IPS DF 4.7 (cell line): ENCODE data around the gene LBHD1.
"Not testable (repeated sequence)": the region's sequence is repeated elsewhere in the genome, so short reads cannot be mapped to it uniquely, and the experiment has no call there.

ENCODE experiments used
- DNase-seq: peaks from one replicate; pipeline ENCODE4 v3.0.0-alpha.2; 2013; ENCODE audit warnings: low spot score; ENCODE audit errors: extremely low read depth

LBHD1 gene

DNA sequence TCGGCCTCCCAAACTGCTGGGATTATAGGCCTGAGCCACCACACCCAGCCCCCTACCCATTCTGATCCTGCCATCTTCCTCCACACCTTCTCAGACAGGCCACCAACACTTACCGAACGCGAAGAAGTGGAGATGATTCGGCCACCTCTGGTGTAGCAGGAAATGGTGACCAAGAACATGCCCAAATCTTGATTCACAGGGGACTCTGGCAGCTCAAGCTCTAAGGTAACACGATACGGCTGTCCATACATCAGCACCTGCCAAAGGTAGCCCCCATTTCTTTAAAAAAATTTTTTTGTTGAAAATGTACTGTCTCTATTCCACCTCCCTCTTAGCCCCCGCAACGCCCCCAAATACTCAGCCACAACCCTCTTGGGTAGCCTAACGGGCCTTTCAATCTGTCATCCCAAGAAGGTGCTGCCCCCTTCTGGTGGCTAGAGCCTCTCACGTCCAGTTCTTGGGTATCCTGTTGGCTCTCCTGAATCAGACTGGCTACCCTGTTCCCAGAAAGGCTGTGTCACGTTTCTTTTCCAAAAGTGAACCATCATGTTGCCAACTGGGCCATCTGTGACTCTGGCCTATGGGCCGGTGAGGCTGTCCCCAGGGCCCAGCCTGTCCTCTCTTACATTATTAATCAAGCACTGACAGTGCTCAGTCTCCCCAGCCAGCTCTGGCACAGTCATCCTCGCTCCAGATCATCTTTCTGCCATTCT is 22.5 kb upstream of the LBHD1 start:
- DNase-seq: no peak

DNA sequence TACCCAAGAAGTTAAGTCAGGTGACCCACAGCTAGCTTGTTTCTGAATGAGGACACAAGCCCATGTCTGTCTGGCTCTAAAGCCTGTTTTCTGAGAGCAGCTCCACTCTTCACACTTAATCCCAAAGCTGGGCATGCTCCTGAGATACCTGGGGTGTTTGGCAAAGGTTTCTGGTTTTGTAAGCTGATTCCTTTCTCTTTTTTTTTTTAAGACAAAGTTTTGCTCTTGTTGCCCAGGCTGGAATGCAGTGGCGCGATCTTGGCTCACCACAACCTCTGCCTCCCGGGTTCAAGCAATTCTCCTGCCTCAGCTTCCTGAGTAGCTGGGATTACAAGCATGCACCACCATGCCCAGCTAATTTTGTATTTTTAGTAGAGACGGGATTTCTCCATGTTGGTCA is 21.6 kb upstream of the LBHD1 start:
- not testable (repeated sequence) for DNase-seq

DNA sequence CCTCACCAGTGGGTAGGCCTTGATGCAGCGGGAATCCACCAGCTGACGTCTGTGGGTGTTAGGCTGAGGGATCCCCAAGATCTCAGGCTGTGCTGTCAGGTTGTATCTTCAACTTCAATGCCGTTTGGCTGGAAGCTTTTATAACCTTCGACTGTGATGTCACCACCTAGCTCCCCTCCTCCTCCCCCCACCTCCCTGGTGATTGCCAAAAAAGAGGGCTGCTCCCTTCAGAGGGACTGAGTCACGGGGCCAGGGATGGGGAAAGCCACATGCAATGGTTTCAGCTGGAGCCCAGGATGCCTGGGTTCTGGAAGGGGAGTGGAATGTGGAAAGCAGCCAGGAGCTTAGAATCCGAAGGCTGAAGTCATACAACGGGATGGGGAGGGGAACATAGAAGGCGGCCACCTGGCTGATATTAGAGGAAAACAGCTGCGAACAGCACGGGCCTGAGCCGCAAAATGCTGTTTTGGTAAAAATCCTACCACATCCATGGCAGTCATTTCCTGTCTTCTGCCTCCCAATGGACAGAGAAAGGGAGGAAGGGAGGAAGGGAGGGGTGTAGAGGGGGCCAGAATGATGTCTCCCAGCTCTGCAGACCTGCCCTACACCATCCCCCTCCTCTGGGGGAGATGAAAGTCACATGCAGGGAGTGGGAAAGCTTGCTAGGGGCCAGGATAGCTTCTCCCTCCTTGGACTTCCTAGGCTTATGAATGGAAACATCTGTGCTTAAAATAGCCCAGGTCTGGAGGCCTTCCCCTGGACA is 17.5 kb upstream of the LBHD1 start, which contains the start of gene LRRN4CL:
Gene LRRN4CL, minus strand, starts transcription at position 110 of the 763 bp plus-strand sequence. CDS start 1,022 bp downstream, outside the sequence.
- DNase-seq: no peak

DNA sequence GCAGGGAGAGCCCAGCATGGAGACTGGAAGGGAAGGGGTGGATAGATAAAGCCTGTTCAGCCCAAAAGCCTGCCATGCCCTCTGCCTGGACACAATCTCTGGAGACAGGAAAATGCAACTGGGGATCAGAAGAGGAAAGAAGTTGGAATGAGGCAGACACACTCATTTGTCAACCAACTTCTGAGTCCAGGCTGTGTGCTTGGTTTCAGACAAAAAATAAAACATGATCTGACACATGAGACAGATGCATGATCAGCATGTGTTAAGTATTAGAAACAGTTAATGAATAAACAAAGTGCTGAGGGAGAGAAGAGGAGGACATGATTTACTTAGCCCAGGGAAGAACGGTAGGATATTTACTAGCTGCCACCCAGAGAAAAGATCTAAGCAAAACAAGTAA is 16.4 kb upstream of the LBHD1 start:
- DNase-seq: no peak

DNA sequence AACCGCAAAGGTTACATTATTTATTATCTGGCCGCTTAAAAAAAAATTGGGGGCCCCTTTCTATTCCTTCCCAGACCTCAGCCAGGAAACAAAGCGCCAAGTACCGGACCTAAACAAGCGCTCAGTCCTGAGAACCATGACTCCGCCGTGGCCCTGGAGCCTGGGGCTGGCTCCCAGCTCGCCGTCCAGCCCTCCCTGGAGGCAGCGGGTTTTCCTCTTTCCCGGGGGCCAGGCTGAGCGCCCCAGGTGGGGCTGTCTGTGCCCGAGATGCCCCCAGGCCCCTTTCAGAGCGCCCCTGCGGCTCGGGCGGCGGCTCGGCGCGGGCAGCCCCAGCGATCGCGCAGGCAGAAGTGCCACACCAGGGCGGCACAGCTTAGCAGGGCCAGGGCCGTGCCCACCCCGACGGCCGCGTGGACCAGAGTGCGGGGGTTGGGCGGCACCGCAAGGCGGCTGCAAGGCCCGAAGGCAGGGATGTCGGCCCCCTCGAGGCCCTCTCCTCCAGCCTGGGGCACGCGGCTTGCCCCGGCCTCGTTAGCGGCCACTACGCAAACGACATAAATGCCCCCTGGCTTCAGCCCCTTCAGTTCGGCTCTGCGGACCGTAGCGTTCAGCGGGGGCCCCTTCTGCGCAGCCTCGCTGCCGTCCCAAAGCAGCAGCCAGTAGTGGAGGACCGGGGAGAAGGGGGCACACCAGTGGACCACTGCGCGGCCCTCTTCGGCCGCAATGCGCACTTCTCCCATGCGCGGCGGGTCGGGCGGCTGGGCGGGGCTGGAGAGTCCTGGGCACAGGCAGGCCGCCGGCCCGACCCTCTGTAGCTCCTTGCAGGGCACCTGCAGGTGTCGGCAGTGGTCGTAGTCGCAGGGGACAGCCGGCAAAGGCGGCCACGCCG is 15.7 kb upstream of the LBHD1 start:
- no peak for DNase-seq

DNA sequence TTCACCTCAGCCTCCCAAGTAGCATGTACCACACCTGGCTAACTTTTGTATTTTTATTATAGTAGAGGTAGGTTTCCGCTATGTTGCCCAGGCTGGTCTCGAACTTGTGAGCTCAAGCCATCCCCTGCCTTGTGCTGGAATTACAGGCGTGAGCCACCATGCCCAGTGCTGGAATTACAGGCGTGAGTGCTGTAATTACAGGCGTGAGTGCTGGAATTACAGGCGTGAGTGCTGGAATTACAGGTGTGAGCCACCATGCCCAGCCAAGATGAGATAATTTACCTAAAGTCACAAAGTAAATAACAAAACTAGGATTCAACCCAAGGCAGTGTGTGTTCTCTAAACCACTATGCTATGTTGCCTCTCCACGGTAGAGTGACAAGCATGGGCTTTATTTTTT is 10.5 kb upstream of the LBHD1 start:
- DNase-seq: no peak

DNA sequence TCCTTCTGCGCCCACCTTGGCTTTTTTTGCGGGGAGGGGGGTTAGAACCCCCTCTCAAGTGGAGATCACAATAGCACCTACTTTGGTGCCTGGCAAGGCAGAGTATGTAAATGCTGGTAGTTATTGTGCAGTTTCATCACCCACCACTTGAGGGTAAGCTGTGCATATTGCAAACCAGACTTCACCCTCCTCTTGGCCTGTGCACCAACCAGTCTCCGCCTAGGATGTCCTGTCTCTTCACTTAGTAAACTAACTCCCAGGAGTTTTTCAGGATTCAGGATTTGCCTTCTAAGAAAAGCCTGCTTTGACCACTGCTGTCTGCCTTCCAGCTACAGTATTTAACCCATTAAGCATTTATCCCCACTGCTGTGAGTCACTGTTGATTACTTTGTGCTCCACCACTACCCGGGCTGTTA is 8.8 kb upstream of the LBHD1 start:
- DNase-seq: no peak

DNA sequence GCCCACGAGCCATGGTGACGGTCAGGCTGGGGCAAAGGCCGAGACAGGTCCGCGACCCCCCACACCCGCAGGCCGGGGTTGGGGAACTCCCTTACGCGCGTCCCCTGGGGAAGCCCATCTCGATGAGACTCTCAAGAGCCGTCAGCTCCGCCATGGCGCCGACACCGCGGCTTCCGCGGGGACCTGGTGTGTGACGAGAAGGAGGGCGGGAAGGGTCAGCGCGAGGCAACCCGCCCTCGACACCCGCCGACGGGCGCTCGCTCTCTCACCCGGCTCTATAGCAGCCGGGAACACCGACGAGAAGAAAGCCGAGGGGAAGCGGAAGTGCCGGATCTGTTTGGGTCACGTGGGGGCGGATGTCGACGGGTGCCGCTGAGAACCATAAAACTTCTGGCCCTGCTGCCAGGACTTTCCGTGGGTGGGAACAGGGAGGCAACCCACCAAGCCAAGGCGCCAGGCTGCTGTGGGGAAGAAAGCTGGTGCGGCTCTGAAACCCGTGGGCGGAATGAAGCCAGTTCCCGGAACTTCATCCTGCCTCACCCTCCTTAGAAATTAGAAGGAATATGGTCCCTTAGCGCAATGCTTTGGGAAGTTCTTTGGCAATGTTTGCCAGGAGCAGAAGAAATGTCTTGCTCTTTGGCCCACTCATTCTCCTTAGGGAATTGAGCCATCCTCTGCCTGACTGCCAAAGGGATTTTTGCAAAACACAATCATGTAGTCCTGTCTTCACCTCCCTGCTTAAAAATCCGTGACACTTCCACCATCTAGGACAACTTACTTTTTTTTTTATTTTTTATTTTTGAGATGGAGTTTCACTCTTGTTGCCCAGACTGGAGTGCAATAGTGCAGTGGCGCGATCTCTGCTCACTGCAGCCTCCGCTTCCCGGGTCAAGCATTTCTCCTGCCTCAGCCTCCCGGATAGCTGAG is 7.0 kb upstream of the LBHD1 start, which contains the start of gene UBXN1:
Gene UBXN1, minus strand, starts transcription at position 304 of the 927 bp plus-strand sequence. Its CDS starts 150 bp downstream, at position 154.
- no peak for DNase-seq

DNA sequence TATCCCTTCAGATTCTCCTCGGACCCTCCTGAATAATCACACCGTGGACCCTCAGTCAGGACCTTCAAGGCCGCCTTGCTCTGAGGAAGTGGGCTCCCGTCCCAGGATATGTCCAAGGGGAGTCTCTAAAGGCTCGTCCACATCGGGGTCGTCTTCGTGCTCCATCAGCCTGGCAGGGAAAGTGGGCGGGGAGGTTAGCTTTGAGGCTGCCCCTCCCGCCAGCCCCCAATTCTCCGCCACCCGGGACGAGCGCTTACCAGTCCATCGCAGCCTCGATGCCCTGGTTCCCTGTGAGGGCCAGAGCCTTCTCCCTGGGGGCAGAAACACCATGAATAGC is 6.3 kb upstream of the LBHD1 start:
- no peak for DNase-seq

DNA sequence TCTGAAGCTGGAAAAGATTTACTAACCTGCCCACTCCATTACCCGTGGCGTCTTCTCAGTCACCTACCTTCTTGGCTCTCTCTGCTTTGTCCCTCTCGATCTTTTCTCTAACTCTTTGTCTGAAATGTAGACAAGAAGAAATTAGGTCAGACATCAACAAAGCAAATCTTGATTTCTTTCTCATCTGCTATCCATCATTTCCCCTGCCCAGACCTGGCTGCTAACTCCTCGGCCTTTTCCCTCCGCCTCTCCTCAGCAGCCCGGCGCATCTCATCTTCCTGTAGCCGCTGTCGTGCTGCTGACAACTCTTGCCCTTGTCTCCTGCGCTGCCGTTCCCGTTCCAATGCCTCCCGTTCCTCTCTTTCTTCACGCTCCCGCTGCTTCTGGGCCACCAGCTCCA is 5.6 kb upstream of the LBHD1 start:
- DNase-seq: no peak

DNA sequence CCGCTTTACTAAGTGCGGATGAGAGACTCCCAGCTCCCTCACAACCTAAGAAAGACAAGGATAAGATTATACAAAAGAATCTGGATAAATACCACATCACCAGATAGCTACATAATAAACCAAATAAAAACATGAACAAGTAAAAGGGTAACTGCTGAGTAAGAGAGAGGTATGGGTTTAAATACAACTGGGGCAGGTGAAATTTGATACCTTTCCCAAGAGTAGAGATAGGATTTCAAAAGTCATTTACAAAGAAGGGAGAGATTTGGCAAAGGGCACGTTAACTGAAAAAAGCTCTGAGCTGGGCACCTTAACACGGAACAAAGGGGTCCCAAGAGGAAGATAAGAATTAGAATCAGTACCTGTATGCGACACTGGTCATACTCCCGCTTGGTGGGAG is 5.1 kb upstream of the LBHD1 start:
- DNase-seq: no peak

DNA sequence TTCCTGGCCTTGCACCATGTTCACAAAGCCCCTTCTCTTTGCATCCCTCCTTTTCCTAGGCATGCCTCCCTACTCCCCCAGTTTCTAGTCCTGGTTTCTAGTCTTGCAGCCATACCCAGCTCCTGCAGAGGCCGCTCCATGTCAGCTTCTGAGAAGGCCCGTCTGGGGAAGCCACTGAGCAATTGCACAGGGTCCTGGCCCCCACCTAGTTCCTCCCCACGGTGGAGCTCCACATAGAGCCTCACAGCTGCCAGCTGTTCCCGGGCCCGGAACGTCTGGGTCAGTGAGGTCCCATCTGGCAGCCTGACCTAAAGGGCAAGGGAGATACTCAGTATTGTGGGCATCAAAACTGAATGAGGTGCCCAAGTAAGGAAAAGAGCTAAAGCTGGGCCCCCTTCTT is 4.6 kb upstream of the LBHD1 start:
- no peak for DNase-seq

DNA sequence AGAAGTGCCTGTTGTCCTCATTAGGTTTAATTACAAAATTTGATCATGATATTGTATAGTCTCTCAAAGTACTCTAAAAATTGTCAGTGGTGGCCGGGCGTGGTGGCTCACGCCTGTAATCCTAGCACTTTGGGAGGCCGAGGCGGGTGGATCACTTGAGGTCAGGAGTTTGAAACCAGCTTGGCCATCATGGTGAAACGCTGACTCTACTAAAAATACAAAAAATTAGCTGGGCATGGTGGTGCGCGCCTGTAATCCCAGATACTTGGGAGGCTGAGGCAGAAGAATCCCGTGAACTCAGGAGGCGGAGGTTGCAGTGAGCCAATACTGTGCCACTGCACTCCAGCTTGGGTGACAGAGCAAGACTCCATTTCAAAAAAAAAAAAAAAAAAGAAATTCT is 3.3 kb upstream of the LBHD1 start:
- not testable (repeated sequence) for DNase-seq

DNA sequence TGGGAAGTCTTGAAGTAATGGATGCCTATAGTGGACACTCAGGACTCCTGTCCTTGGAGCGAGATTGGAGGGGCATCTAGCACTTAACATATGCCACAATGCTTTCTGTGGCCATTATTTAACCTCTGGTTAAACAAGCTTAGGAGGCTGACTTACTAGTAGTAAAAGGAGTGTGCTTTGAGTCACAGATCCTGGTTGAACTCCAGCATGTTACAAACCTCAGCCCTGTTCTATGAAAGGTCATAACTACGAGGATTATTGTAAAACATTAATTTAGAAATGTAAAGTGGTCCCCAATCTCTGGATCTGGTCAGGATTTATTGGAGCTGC is 1.1 kb upstream of the LBHD1 start:
- DNase-seq: no peak

DNA sequence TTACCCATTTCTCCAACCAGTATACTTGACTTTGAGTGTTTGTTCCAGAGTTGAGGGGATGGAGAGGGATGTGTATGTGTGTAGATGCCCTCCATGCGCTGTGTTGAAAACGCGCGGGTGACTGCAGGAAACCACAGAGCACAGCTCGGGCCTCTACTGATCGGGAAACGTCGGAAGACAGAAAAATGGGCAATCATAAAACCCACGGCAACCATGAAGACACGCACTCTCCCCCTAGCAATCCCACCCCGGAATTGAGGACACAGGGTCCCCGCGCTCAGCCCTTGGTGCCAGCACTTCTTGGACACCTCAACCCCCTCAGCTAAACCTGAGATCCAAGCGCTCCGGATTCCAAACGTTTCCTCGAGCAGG is 845 bp downstream of the LBHD1 start:
- DNase-seq: no peak

DNA sequence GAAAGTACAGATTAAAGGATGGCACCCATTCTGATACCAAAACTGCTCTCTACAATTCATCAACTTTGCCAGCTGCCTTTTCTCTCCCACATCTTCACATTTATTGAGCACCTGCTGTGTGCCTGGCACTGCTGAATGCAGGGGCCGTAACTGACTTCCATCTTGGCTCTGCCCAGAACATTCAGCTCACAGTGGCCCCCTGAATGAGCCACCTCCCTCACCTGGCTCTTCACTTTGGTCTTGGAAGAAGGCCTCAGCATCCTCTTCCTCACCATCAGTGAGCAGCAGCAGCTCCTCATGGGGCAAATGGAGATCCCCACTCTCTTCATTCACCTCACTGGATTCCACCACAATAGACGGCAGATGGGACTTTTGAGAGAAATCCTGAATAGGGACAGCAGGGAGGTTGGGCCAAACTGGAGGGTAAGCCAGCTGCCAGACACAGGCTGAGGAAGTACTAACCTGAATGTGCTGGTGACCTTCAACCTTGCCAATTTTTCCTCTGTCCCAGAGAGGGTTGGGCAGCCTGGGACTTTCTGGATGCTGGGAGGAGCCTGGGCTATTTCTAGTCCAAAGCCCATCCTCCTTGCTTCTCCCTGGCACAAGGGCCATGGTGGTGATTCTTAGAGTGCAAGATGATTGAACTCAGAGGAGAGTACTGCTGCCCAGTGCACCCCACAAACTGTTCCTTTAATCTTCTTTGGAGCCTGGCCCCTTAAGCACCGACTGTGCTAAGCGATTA is 2.5 kb downstream of the LBHD1 start:
- DNase-seq: no peak

DNA sequence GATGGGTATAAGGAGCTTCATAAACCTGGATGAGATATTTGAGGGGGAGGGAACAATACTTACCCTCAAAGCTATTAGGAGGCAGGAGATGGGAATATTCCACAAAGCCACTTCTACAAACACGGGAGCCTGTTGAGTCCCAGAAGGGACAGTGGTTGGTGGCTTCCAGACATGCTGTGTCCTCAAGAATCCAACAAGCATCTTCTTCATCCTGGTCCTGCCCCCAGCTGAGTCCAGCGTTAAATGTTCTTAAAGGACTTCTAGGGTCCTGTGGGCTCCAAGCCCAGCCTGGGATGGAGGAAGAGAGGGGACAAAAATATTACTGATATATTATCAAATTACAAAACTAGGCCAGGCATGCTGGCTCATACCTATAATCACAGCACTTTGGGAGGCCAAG is 4.6 kb downstream of the LBHD1 start:
- DNase-seq: no peak

DNA sequence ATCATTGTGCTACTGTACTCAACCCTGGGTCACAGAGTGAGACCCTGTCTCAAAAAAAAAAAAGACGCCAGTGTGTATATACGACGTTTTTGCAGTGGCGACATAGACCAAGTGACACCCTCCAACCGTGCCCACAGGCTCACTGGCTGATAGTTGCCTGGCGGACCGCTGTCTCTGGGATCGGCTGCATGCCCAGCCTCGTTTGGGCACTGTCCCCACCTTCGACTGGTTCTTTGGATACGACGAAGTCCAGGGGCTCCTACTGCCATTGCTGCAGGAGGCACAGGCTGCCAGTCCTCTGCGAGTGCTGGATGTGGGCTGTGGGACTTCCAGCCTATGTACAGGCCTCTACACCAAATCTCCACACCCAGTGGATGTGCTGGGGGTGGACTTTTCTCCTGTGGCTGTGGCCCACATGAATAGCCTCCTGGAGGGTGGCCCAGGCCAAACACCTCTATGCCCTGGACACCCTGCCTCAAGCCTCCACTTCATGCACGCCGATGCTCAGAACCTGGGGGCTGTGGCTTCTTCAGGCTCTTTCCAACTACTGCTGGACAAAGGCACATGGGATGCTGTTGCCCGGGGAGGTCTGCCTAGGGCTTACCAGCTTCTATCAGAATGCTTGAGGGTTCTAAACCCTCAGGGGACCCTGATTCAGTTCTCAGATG is 5.7 kb downstream of the LBHD1 start:
- no peak for DNase-seq

DNA sequence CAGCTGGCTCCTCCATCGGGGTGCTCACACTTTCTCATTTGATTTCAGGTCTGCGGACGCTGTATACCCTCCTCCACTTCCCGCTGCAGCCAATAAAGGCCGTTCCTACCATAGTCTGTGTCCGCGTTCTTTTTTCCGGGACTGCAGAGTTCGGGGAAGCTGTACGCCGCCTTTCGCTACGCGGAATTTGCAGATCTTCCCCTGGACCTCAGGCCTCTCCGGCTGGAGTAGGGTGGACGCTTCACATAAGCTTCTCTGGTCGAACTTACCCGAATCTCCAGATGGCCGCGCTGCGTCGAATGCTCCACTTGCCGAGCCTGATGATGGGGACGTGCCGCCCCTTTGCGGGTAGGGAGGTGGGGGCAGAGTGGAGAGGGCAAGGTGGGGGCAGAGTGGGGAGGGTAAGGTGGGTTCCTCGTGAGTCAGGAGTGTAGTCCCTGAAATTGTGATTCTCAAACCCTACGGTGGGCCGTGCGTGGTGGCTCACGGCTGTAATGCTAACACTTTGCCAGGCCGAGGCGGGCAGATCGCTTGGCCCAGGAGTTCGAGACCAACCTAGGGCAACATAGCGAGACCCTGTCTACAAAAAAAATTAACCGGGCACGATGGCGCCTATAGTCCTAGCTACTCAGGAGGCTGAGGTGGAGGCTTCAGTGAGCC is 6.3 kb downstream of the LBHD1 start:
- no peak for DNase-seq
